ENCODE results near the gene NCOR1.

- TF ChIP-seq CTCF (conservative IDR thresholded peaks at IDR 0.05) (no peak), ZFX (IDR thresholded peaks at IDR 0.05) (no peak)
These were observed 397 bp downstream of the NCOR1 start for GRCh38 chr17:16215002-16215272.

Measured in C4-2B (cell line).